Femur (tissue), 1 donor: Measurements from ENCODE around the gene SNRNP40.

Experiments used
- DNase-seq: peaks from one replicate; pipeline ENCODE4 v3.0.0-alpha.2; 2017

The SNRNP40 gene

GRCh38 chr1:31228986-31229385 lies 67.6 kb downstream of the SNRNP40 start:
- no peak for DNase-seq

GRCh38 chr1:31227891-31228568 lies 68.6 kb downstream of the SNRNP40 start:
- DNase-seq = no peak

GRCh38 chr1:31224068-31224467 lies 72.5 kb downstream of the SNRNP40 start:
- no peak for DNase-seq

- DNase-seq = no peak
These were observed 74.4 kb downstream of the SNRNP40 start for GRCh38 chr1:31222176-31222575.

- DNase-seq = no peak
These were observed 75.5 kb downstream of the SNRNP40 start for GRCh38 chr1:31221072-31221471.

GRCh38 chr1:31219489-31219888 lies 77.1 kb downstream of the SNRNP40 start:
- DNase-seq = no peak

GRCh38 chr1:31218705-31219104 lies 77.9 kb downstream of the SNRNP40 start:
- DNase-seq = no peak

GRCh38 chr1:31216016-31216415 lies 80.6 kb downstream of the SNRNP40 start:
- DNase-seq = peak; percentile 69

GRCh38 chr1:31215065-31215570 lies 81.5 kb downstream of the SNRNP40 start:
- no peak for DNase-seq

- no peak for DNase-seq
These were observed 82.1 kb downstream of the SNRNP40 start for GRCh38 chr1:31214316-31215064.
